GM10266 (cell line): ENCODE results near the gene GNRHR.
"Not testable (repeated sequence)": the region's sequence is repeated elsewhere in the genome, so short reads cannot be mapped to it uniquely, and the experiment has no call there.

Experiments
- DNase-seq: peaks from one replicate; pipeline ENCODE4 v3.0.0; 2012; ENCODE audit errors: extremely low spot score
- CTCF ChIP-seq: IDR thresholded peaks from 2 replicates; pipeline ENCODE4 v1.5.1; 2012; ENCODE audit warnings: mild to moderate bottlenecking, low read depth; ENCODE audit not compliant: control insufficient read depth, insufficient read depth; ENCODE audit errors: missing control alignments

GNRHR gene

GRCh38 chr4:67712650-67713528 lies 41.3 kb downstream of the GNRHR start:
- no peak for TF ChIP-seq CTCF

GRCh38 chr4:67712000-67712625 lies 42.1 kb downstream of the GNRHR start:
- no peak for DNase-seq
- no peak for TF ChIP-seq CTCF

More at GRCh38 chr4:67712650-67713528, 41.3 kb downstream of the GNRHR start:
- no peak for DNase-seq

- not testable (repeated sequence) for DNase-seq
These were observed 47.5 kb downstream of the GNRHR start for GRCh38 chr4:67706682-67707081.

GRCh38 chr4:67704843-67705242 lies 49.3 kb downstream of the GNRHR start:
- no peak for DNase-seq
- TF ChIP-seq CTCF, result no peak

- DNase-seq, result no peak
- no peak for TF ChIP-seq CTCF
These were observed 52.0 kb downstream of the GNRHR start for GRCh38 chr4:67702166-67702565.

- no peak for DNase-seq
- TF ChIP-seq CTCF, result no peak
These were observed 52.7 kb downstream of the GNRHR start for GRCh38 chr4:67701517-67701850.

- peak; percentile 59 for TF ChIP-seq CTCF
- peak; percentile 96 for DNase-seq
These were observed 53.3 kb downstream of the GNRHR start, which contains the start of gene UBA6 for GRCh38 chr4:67700738-67701516. Gene UBA6, minus strand, starts transcription at chr4:67701155. Its CDS starts 36 bp downstream, at chr4:67701119.
